Loucy (cell line): ENCODE results near the gene SLC17A9.
A peak's percentile ranks its signal among the peaks of the same experiment; 100 is the strongest.

Source experiments
- H2AFZ ChIP-seq: fragments of 200-600 bp; sonication (generic); 2 replicates; pipeline ENCODE4 v1.6.0; 2016; ENCODE audit warnings: antibody characterized with exemption, mild to moderate bottlenecking, low read length, moderate library complexity
- H3F3A ChIP-seq: fragments of 200-600 bp; 2 replicates; pipeline ENCODE4 v1.6.0; 2016; ENCODE audit warnings: antibody characterized with exemption, low read depth, mild to moderate bottlenecking
- H3K27me3 ChIP-seq: fragments of 200-600 bp; sonication (generic); 2 replicates; pipeline ENCODE4 v1.6.1; 2014; ENCODE audit warnings: low read length, mild to moderate bottlenecking; ENCODE audit not compliant: insufficient read depth, poor library complexity, severe bottlenecking
- H3K36me3 ChIP-seq: fragments of 200-600 bp; sonication (generic); 2 replicates; pipeline ENCODE4 v1.6.1; 2016; ENCODE audit warnings: low read length; ENCODE audit not compliant: insufficient read depth
- H3K4me1 ChIP-seq: fragments of 200-600 bp; sonication (generic); 2 replicates; pipeline ENCODE4 v1.5.1; 2014; ENCODE audit warnings: low read length, mild to moderate bottlenecking; ENCODE audit not compliant: insufficient read depth, poor library complexity, severe bottlenecking
- H3K4me2 ChIP-seq: fragments of 200-600 bp; sonication (generic); 2 replicates; pipeline ENCODE4 v1.6.0; 2014; ENCODE audit warnings: antibody characterized with exemption, low read length, low read depth, mild to moderate bottlenecking; ENCODE audit not compliant: poor library complexity, severe bottlenecking
- H3K4me3 ChIP-seq: fragments of 200-600 bp; sonication (generic); 2 replicates; pipeline ENCODE4 v1.5.1; 2014; ENCODE audit warnings: low read length, mild to moderate bottlenecking, mixed read lengths; ENCODE audit not compliant: poor library complexity, severe bottlenecking
- H3K79me2 ChIP-seq: fragments of 200-600 bp; sonication (generic); 2 replicates; pipeline ENCODE4 v1.6.1; 2014; ENCODE audit warnings: low read length; ENCODE audit not compliant: insufficient read depth
- H3K9ac ChIP-seq: fragments of 200-600 bp; sonication (generic); 2 replicates; pipeline ENCODE4 v1.6.0; 2014; ENCODE audit warnings: mild to moderate bottlenecking, low read depth, low read length, moderate library complexity; ENCODE audit not compliant: poor library complexity, severe bottlenecking
- H3K9me2 ChIP-seq: fragments of 200-600 bp; sonication (generic); replicated peaks from 2 replicates; pipeline ENCODE4 v1.6.1; 2016; ENCODE audit warnings: low read depth, low read length, mixed read lengths
- H3K9me3 ChIP-seq: fragments of 200-600 bp; sonication (generic); 2 replicates; pipeline ENCODE4 v1.6.1; 2014; ENCODE audit warnings: mild to moderate bottlenecking, antibody characterized with exemption, low read length, low read depth; ENCODE audit not compliant: insufficient read depth
- H4K20me1 ChIP-seq: fragments of 200-600 bp; sonication (generic); 2 replicates; pipeline ENCODE4 v1.6.0; 2014; ENCODE audit warnings: antibody characterized with exemption, low read length, mild to moderate bottlenecking; ENCODE audit not compliant: insufficient read depth, poor library complexity, severe bottlenecking
- EZH2phosphoT487 ChIP-seq: fragments of 200-600 bp; IDR thresholded peaks from 2 replicates; pipeline ENCODE4 v1.6.1; 2018; ENCODE audit warnings: antibody characterized with exemption, mild to moderate bottlenecking, moderate library complexity, borderline replicate concordance
- TF ChIP-seq, protein P1 (sequence below): fragments of 200-600 bp; sonication (generic); conservative IDR thresholded peaks from 2 replicates; pipeline ENCODE4 v1.5.1; 2014; ENCODE audit warnings: mild to moderate bottlenecking, antibody characterized with exemption, low read length

Gene SLC17A9

DNA sequence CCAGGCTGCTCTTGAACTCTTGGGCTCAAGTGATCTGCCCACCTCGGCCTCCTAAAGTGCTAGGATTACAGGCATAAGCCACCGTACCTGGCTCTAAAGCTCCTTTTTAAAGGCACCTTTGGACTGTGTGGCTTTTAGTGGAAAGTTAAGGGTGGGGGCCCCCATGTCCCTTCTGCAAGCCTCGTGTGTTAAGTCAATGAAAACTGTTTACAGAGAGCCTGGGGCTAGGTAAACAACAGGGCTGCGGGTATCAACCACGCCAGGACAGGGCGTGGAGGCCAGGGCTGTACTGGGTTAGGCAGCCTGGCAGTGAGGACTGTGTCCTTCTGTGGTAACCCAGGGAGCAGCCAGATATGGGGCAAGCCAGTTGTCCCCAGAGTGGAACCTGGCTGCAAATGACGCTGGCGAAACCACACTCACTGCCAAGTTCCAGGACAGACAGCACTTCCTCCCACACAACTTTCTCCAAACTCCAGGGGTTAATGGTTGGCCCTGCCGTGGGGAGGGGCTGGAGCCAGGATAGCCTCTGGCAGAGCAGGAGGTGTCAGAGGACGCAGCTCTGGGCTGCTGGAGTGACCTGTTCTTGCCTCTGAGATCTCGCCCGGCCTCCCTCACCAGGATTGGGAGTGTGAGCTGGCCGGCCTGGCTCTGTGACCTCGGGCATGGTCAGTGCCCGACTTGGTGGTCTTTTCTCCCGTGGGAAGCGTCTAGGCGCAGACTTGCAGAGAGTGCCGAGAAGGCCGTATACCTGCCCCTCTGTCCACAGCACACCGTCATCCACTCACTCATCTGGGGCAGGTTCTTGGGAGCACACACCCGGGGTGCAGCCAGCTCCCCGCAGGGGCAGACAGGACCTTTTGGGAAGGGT is 3.2 kb downstream of the SLC17A9 start:
- Histone ChIP-seq H3K4me1 (peaks cover 76% of the 10 kb centered on the region), H3K4me3 (no peak overlapping the region), H3K9me3 (no peaks in the 10 kb centered on the region), H3K27me3 (no peaks in the 10 kb centered on the region), H3K9ac (peak overlapping the region; percentile 91), H3F3A (peaks cover 14% of the 10 kb centered on the region), H3K79me2 (peaks cover 58% of the 10 kb centered on the region), H2AFZ (no peak overlapping the region), H4K20me1 (no peaks in the 10 kb centered on the region), H3K36me3 (no peaks in the 10 kb centered on the region), H3K4me2 (peak overlapping the region; percentile 96), H3K9me2 (no peaks in the 10 kb centered on the region)
- TF ChIP-seq, protein P1, sequence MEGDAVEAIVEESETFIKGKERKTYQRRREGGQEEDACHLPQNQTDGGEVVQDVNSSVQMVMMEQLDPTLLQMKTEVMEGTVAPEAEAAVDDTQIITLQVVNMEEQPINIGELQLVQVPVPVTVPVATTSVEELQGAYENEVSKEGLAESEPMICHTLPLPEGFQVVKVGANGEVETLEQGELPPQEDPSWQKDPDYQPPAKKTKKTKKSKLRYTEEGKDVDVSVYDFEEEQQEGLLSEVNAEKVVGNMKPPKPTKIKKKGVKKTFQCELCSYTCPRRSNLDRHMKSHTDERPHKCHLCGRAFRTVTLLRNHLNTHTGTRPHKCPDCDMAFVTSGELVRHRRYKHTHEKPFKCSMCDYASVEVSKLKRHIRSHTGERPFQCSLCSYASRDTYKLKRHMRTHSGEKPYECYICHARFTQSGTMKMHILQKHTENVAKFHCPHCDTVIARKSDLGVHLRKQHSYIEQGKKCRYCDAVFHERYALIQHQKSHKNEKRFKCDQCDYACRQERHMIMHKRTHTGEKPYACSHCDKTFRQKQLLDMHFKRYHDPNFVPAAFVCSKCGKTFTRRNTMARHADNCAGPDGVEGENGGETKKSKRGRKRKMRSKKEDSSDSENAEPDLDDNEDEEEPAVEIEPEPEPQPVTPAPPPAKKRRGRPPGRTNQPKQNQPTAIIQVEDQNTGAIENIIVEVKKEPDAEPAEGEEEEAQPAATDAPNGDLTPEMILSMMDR = no peak
- TF ChIP-seq EZH2phosphoT487 = no peak

DNA sequence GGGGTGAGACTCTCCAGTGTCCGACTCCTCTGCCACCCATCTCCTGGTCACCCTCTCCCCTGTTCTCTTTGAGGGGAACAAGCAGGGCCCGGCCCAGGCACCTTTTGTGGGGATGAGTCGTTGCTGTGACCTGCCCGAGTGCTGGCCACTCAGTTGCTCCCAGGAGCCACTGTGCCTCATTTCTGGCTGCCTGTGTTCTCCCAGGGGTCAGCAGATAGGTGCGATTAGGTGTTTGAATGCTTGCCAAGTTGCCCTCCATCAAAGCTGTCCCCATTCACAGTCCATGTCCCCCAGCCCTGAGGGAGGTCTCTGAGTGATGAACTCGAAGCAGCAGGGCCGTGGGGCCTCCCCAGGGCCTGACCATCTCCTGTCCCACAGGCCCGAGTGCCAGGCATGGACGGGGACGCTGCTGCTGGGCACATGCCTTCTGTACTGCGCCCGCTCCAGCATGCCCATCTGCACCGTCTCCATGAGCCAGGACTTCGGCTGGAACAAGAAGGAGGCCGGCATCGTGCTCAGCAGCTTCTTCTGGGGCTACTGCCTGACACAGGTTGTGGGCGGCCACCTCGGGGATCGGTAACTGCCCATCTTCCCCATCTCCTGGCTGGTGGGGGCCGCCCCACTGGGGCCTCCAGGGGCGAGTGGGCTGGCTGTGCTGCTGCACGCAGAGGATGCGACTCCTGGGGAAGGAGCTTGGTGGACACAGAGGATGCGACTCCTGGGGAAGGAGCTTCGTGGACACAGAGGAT is 4.1 kb downstream of the SLC17A9 start:
- peaks cover 75% of the 10 kb centered on the region for H3K4me1 ChIP-seq
- H3K9me3 ChIP-seq = no peaks in the 10 kb centered on the region
- no peak overlapping the region for H3K4me3 ChIP-seq
- H2AFZ ChIP-seq = no peak overlapping the region
- no peaks in the 10 kb centered on the region for H4K20me1 ChIP-seq
- TF ChIP-seq, protein P1 = no peak
- no peak for TF ChIP-seq EZH2phosphoT487
- peaks cover 14% of the 10 kb centered on the region for H3F3A ChIP-seq
- peak overlapping the region; percentile 91 for H3K9ac ChIP-seq
- no peak overlapping the region for H3K4me2 ChIP-seq
- H3K79me2 ChIP-seq = peaks cover 54% of the 10 kb centered on the region
- no peaks in the 10 kb centered on the region for H3K9me2 ChIP-seq
- no peaks in the 10 kb centered on the region for H3K27me3 ChIP-seq
- no peaks in the 10 kb centered on the region for H3K36me3 ChIP-seq

DNA sequence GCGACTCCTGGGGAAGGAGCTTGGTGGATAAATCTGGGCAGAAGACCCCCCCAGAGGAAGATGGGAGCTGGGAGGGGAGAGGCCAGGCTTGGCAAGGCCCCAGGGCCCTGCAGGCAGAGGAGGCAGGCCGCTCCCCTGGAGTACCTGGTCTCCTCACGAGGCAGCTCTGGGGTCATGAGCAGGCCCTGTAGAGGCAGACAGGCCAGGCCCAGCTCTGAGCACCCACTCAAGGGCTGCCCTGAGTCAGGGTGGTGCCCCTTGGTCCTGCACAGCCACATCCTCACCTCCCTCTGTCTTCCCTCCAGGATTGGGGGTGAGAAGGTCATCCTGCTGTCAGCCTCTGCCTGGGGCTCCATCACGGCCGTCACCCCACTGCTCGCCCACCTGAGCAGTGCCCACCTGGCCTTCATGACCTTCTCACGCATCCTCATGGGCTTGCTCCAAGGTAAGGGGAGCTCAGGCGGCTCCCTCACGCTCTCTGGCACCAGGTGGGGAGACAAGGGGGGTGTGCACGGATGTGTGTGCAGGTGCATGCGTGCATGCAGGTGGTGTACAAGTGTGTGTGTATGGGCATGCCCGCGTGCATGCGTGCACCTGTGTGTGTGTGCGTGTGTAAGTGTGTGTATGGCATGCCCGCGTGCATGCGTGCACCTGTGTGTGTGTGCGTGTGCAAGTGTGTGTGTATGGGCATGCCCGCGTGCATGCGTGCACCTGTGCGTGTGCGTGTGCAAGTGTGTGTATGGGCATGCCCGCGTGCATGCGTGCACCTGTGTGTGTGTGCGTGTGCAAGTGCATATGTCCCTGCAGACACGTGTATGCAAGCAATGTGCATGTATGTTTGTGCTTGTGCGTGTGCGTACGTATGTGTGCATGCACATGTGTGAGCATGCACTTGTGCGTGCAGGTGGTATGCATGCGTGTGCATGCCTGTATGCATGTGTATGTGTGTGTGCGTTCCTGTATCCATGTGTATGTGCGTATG is 4.9 kb downstream of the SLC17A9 start:
- TF ChIP-seq EZH2phosphoT487 = no peak
- TF ChIP-seq, protein P1 = no peak
- no peak overlapping the region for H2AFZ ChIP-seq
- H3K9me2 ChIP-seq = no peaks in the 10 kb centered on the region
- H3K4me2 ChIP-seq = no peak overlapping the region
- H3K9me3 ChIP-seq = no peaks in the 10 kb centered on the region
- H3K9ac ChIP-seq = no peak overlapping the region
- peaks cover 54% of the 10 kb centered on the region for H3K79me2 ChIP-seq
- H3F3A ChIP-seq = peaks cover 14% of the 10 kb centered on the region
- no peak overlapping the region for H3K4me3 ChIP-seq
- H4K20me1 ChIP-seq = no peaks in the 10 kb centered on the region
- H3K36me3 ChIP-seq = no peaks in the 10 kb centered on the region
- peaks cover 69% of the 10 kb centered on the region for H3K4me1 ChIP-seq
- H3K27me3 ChIP-seq = no peaks in the 10 kb centered on the region
